H1 (cell line): Measurements from ENCODE around the gene PACS1. TPM values are rescaled to one million over a fixed set of nuclear protein-coding genes. Genes with fewer than 3 reads are reported as not detected.

Source experiments
- CTCF ChIA-PET: fragments of 300-600 bp; sonication (Branson Sonifier 250); formaldehyde crosslinking; loops from one replicate; lab custom pipeline; 2021; ENCODE audit not compliant: partially characterized antibody; lab: Charles Lee
- POLR2A ChIA-PET: fragments of 300-600 bp; sonication (Branson Sonifier 250); formaldehyde crosslinking; loops from one replicate; lab custom pipeline; 2021; ENCODE audit warnings: inconsistent platforms; ENCODE audit not compliant: partially characterized antibody; lab: Charles Lee
- DNase-seq, 2 experiments: peaks; one replicate each; pipeline versions ENCODE4 v3.0.0 to v3.0.0-alpha.2; 2010 to 2022; ENCODE audit warnings: low spot score in 2 of 2, low read depth in 1 of 2, mixed read lengths in 1 of 2
- FAIRE-seq: peaks from 2 replicates; lab custom pipeline; 2011; peaks lifted over from hg19 to GRCh38; lab: Jason Lieb, UNC
- H2AFZ ChIP-seq: 2 replicates; pipeline ENCODE4 v1.8.1; 2012; ENCODE audit warnings: low read length, inconsistent platforms
- H2AK5ac ChIP-seq: 2 replicates; pipeline ENCODE4 v1.6.1; 2013; ENCODE audit warnings: low read depth, low read length
- H2BK120ac ChIP-seq: replicated peaks from 2 replicates; pipeline ENCODE3; 2013; ENCODE audit warnings: low read depth, low read length, inconsistent platforms
- H2BK12ac ChIP-seq: 2 replicates; pipeline ENCODE4 v1.6.1; 2013; ENCODE audit warnings: low read depth, low read length
- H2BK15ac ChIP-seq: 2 replicates; pipeline ENCODE4 v1.6.1; 2013; ENCODE audit warnings: low read length
- H2BK20ac ChIP-seq: 2 replicates; pipeline ENCODE4 v1.6.1; 2013; ENCODE audit warnings: low read length
- H2BK5ac ChIP-seq: 2 replicates; pipeline ENCODE4 v1.6.1; 2013; ENCODE audit warnings: low read depth, low read length
- H3K14ac ChIP-seq: 2 replicates; pipeline ENCODE4 v1.6.1; 2013; ENCODE audit warnings: inconsistent platforms; ENCODE audit not compliant: insufficient read length
- H3K18ac ChIP-seq: 2 replicates; pipeline ENCODE4 v1.6.1; 2013; ENCODE audit warnings: low read length; ENCODE audit errors: extremely low read depth
- H3K23ac ChIP-seq: 2 replicates; pipeline ENCODE4 v1.6.1; 2013; ENCODE audit warnings: inconsistent platforms; ENCODE audit not compliant: insufficient read length
- H3K23me2 ChIP-seq: 2 replicates; pipeline ENCODE4 v1.6.1; 2013; ENCODE audit warnings: low read depth, low read length
- H3K27ac ChIP-seq: 2 replicates; pipeline ENCODE4 v1.6.1; 2011; ENCODE audit warnings: low read depth, low read length, inconsistent platforms
- H3K27me3 ChIP-seq, 4 experiments: replicated peaks in 1 of 4; 1 replicate in 1 of 4; 2 replicates in 3 of 4; pipeline versions ENCODE4 v1.6.1 to v1.8.1; 2011 to 2013; ENCODE audit warnings: low read length in 3 of 4, mild to moderate bottlenecking in 3 of 4, inconsistent platforms in 2 of 4, mixed read lengths in 2 of 4, moderate library complexity in 1 of 4; ENCODE audit not compliant: control insufficient read depth in 3 of 4, insufficient read depth in 3 of 4; ENCODE audit errors: extremely low read depth in 1 of 4
- H3K36me3 ChIP-seq, 4 experiments: 2 replicates each; pipeline versions ENCODE4 v1.6.1 to v1.8.1; 2011 to 2013; ENCODE audit warnings: mild to moderate bottlenecking in 4 of 4, low read length in 3 of 4, moderate library complexity in 2 of 4, control low read depth in 1 of 4, inconsistent platforms in 1 of 4; ENCODE audit not compliant: insufficient read depth in 4 of 4, control insufficient read depth in 2 of 4
- H3K4ac ChIP-seq: replicated peaks from 2 replicates; pipeline ENCODE3; 2013; ENCODE audit warnings: low read length, low read depth, mixed read lengths, inconsistent platforms; ENCODE audit not compliant: insufficient read length
- H3K4me1 ChIP-seq, 4 experiments: replicated peaks in 1 of 4; 1 replicate in 1 of 4; 2 replicates in 3 of 4; pipeline versions ENCODE4 v1.6.1 to v1.8.1; 2011 to 2013; ENCODE audit warnings: low read length in 3 of 4, inconsistent platforms in 2 of 4, mixed read lengths in 1 of 4; ENCODE audit not compliant: insufficient read depth in 4 of 4, control insufficient read depth in 3 of 4
- H3K4me2 ChIP-seq, 2 experiments: 2 replicates each; pipeline versions ENCODE4 v1.6.1 to v1.8.1; 2011 to 2013; ENCODE audit warnings: low read depth in 2 of 2, low read length in 2 of 2, control low read depth in 1 of 2, inconsistent platforms in 1 of 2, mild to moderate bottlenecking in 1 of 2; ENCODE audit not compliant: insufficient read depth in 1 of 2
- H3K4me3 ChIP-seq, 4 experiments: fragments of 200-600, 300-600 bp in 1 of 4; sonication (generic), shearing (Covaris generic), sonication (Bioruptor Twin) in 1 of 4; 2 replicates each; pipeline versions ENCODE4 v1.5.1 to v1.8.1; 2011 to 2016; ENCODE audit warnings: low read length in 4 of 4, low read depth in 3 of 4, control low read depth in 2 of 4, inconsistent platforms in 2 of 4, mild to moderate bottlenecking in 2 of 4, mixed read lengths in 1 of 4, moderate library complexity in 1 of 4; ENCODE audit not compliant: insufficient read depth in 2 of 4; ENCODE audit errors: extremely low read depth in 1 of 4
- H3K56ac ChIP-seq: replicated peaks from 2 replicates; pipeline ENCODE3; 2013; ENCODE audit warnings: low read depth, mild to moderate bottlenecking, mixed read lengths, low read length, inconsistent platforms; ENCODE audit not compliant: insufficient read length
- H3K79me1 ChIP-seq: 2 replicates; pipeline ENCODE4 v1.6.1; 2013; ENCODE audit warnings: low read depth, low read length, control low read depth
- H3K79me2 ChIP-seq, 2 experiments: 2 replicates each; pipeline versions ENCODE4 v1.6.1 to v1.8.1; 2012 to 2013; ENCODE audit warnings: low read length in 2 of 2, mild to moderate bottlenecking in 2 of 2, inconsistent platforms in 1 of 2; ENCODE audit not compliant: insufficient read depth in 2 of 2, control insufficient read depth in 1 of 2
- H3K9ac ChIP-seq, 4 experiments: replicated peaks in 1 of 4; 1 replicate in 1 of 4; 2 replicates in 3 of 4; pipeline versions ENCODE4 v1.6.1 to v1.8.1; 2011 to 2013; ENCODE audit warnings: low read depth in 3 of 4, low read length in 3 of 4, control low read depth in 2 of 4, mild to moderate bottlenecking in 2 of 4, moderate library complexity in 2 of 4, inconsistent platforms in 1 of 4; ENCODE audit errors: extremely low read depth in 1 of 4
- H3K9me3 ChIP-seq, 2 experiments: 2 replicates each; pipeline versions ENCODE4 v1.6.1 to v1.8.1; 2012 to 2013; ENCODE audit warnings: mild to moderate bottlenecking in 2 of 2, moderate library complexity in 2 of 2, control low read depth in 1 of 2, inconsistent platforms in 1 of 2, low read depth in 1 of 2, low read length in 1 of 2, mixed read lengths in 1 of 2; ENCODE audit not compliant: insufficient read depth in 2 of 2
- H4K20me1 ChIP-seq, 2 experiments: replicated peaks in 1 of 2; 2 replicates each; pipeline versions ENCODE3 to v1.8.1; 2011 to 2013; ENCODE audit warnings: inconsistent platforms in 2 of 2, low read length in 2 of 2, mild to moderate bottlenecking in 1 of 2; ENCODE audit not compliant: insufficient read depth in 2 of 2, control insufficient read depth in 1 of 2
- H4K5ac ChIP-seq: 2 replicates; pipeline ENCODE4 v1.6.1; 2013; ENCODE audit warnings: low read length, low read depth, mixed read lengths, inconsistent platforms; ENCODE audit not compliant: insufficient read length
- H4K8ac ChIP-seq: 2 replicates; pipeline ENCODE4 v1.8.0; 2013; ENCODE audit warnings: mild to moderate bottlenecking, moderate library complexity, low read length, inconsistent platforms; ENCODE audit not compliant: insufficient read depth; ENCODE audit errors: extremely low read depth
- H4K91ac ChIP-seq: replicated peaks from 2 replicates; pipeline ENCODE3; 2013; ENCODE audit warnings: low read length, mixed read lengths, inconsistent platforms; ENCODE audit not compliant: insufficient read length
- ATF3 ChIP-seq: IDR thresholded peaks from 2 replicates; pipeline ENCODE4 v1.6.1; 2011; ENCODE audit warnings: low read depth, mild to moderate bottlenecking, low read length; ENCODE audit not compliant: insufficient read depth
- CTCF ChIP-seq, 3 experiments: IDR thresholded peaks; 1 replicate in 2 of 3; 2 replicates in 1 of 3; pipeline versions ENCODE4 v1.5.1 to v1.6.1; 2011; ENCODE audit warnings: low read length in 3 of 3, mild to moderate bottlenecking in 3 of 3, inconsistent platforms in 2 of 3, low read depth in 1 of 3, moderate library complexity in 1 of 3; ENCODE audit not compliant: insufficient read depth in 1 of 3; ENCODE audit errors: control extremely low read depth in 1 of 3
- FOSL1 ChIP-seq: IDR thresholded peaks from 2 replicates; pipeline ENCODE4 v1.6.1; 2011; ENCODE audit warnings: mild to moderate bottlenecking, low read depth, low read length, moderate library complexity; ENCODE audit not compliant: insufficient read depth
- HDAC6 ChIP-seq: IDR thresholded peaks from one replicate; pipeline ENCODE4 v1.7.1; 2012; ENCODE audit warnings: low read depth, mild to moderate bottlenecking, inconsistent platforms, low read length, moderate library complexity
- KDM1A ChIP-seq: fragments of 200-600, 300-600 bp; sonication (generic); IDR thresholded peaks from 2 replicates; pipeline ENCODE4 v1.7.1; 2016; ENCODE audit warnings: mild to moderate bottlenecking, low read length, borderline replicate concordance
- KDM4A ChIP-seq: IDR thresholded peaks from one replicate; pipeline ENCODE4 v1.7.1; 2012; ENCODE audit warnings: low read depth, mild to moderate bottlenecking, moderate library complexity, low read length, inconsistent platforms; ENCODE audit not compliant: severe bottlenecking
- MAFK ChIP-seq: IDR thresholded peaks from 2 replicates; pipeline ENCODE4 v1.6.1; 2012; ENCODE audit warnings: low read depth, mild to moderate bottlenecking, improper control_type of control experiment, low read length
- NANOG ChIP-seq: IDR thresholded peaks from 2 replicates; pipeline ENCODE4 v1.6.1; 2011; ENCODE audit warnings: low read length, low read depth, mild to moderate bottlenecking, inconsistent platforms; ENCODE audit not compliant: insufficient read depth, poor library complexity, severe bottlenecking
- RAD21 ChIP-seq, 2 experiments: IDR thresholded peaks in 1 of 2; conservative IDR thresholded peaks in 1 of 2; 2 replicates each; pipeline ENCODE4 v1.6.1; 2011; ENCODE audit warnings: low read depth in 2 of 2, low read length in 2 of 2, improper control_type of control experiment in 1 of 2, inconsistent platforms in 1 of 2, mild to moderate bottlenecking in 1 of 2, moderate library complexity in 1 of 2
- YY1 ChIP-seq: IDR thresholded peaks from 2 replicates; pipeline ENCODE4 v1.6.1; 2011; ENCODE audit warnings: low read depth, mild to moderate bottlenecking, low read length
- WGBS, 2 experiments: shearing (Covaris generic) in 1 of 2; methylation state at CpG; one replicate each; pipeline versions ENCODE4 v1.1.6 to v1.1.7; 2013 to 2015; ENCODE audit warnings: low lambda C conversion rate in 2 of 2, mixed read lengths in 2 of 2, inconsistent platforms in 1 of 2, low coverage in 1 of 2, missing lambda C conversion rate in 1 of 2; ENCODE audit not compliant: insufficient replicate concordance in 2 of 2, insufficient coverage in 1 of 2, insufficient read length in 1 of 2; ENCODE audit errors: extremely low coverage in 1 of 2, missing lambda C conversion rate in 1 of 2; 5-methylcytosine and 5-hydroxymethylcytosine counted together
- polyA plus RNA-seq, 7 experiments: library from polyadenylated mRNA; depleted of rRNA in 3 of 7; stranded (reverse) in 5 of 7; unstranded in 2 of 7; fragments of >200 nt in 5 of 7; fragments of 200-250 nt in 2 of 7; gene quantifications; 1 replicate in 5 of 7; 2 replicates in 1 of 7; 4 replicates in 1 of 7; pipeline versions ENCODE4 v1.2.1 to v1.2.3, GENCODE V29; 2011 to 2013; ENCODE audit warnings: missing spikeins in 2 of 7, mixed read lengths in 2 of 7
- total RNA-seq: library from RNA; stranded (reverse); fragmentation: NEBNext Ultra II Directional; extraction: Animal tissue kit (Norgen Biotek cat#: 25700); gene quantifications from 2 replicates; pipeline ENCODE4 v1.2.1, GENCODE V29; 2021

Gene PACS1
- total and polyA plus RNA-seq, 2 of the 8 experiments (the other 6 are each of a cell fraction or from before 2014, with no cell fraction given), result 11.5 to 36.0 TPM

GRCh38 chr11:66176650-66177049, 106.6 kb downstream of the PACS1 start:
- no peak overlapping the region for H2BK5ac ChIP-seq
- no peak overlapping the region for H2AFZ ChIP-seq
- no peaks in the 10 kb centered on the region for H3K79me1 ChIP-seq
- peaks cover 0 to 1% of the 10 kb centered on the region in 2 experiments for H4K20me1 ChIP-seq
- no peaks in the 10 kb centered on the region for H3K27me3 ChIP-seq
- no peak overlapping the region for H2BK12ac ChIP-seq
- POLR2A ChIA-PET, result interaction anchor here (0.6 to 0.8 kb wide), 2 partner anchors 45 to 1143 kb away, joined by 3 to 4 read pairs; no protein-coding TSS in a partner anchor
- no peak overlapping the region for H4K91ac ChIP-seq
- no peak overlapping the region for H2AK5ac ChIP-seq
- no peak overlapping the region for H3K23ac ChIP-seq
- no peak overlapping the region for H3K27ac ChIP-seq
- no peaks in the 10 kb centered on the region for H3K4me1 ChIP-seq
- no peaks in the 10 kb centered on the region for H3K9me3 ChIP-seq
- H3K9ac ChIP-seq, result no peak overlapping the region
- no peak overlapping the region for H2BK20ac ChIP-seq
- H3K23me2 ChIP-seq, result no peaks in the 10 kb centered on the region
- no peak overlapping the region for H2BK15ac ChIP-seq
- no peak overlapping the region for H3K4ac ChIP-seq
- no peak for DNase-seq
- H3K56ac ChIP-seq, result no peak overlapping the region
- no peak overlapping the region for H3K4me3 ChIP-seq
- H3K14ac ChIP-seq, result no peak overlapping the region
- H3K79me2 ChIP-seq, result no peaks in the 10 kb centered on the region
- H3K4me2 ChIP-seq, result no peak overlapping the region
- no peak overlapping the region for H4K8ac ChIP-seq
- WGBS, 2 experiments, result 76% methylated on average over 7 of the region's 7 CpGs; no CpG with 5 or more reads in 1 of the 2 experiments
- no peak overlapping the region for H2BK120ac ChIP-seq
- FAIRE-seq, result no peak
- no peak overlapping the region for H4K5ac ChIP-seq
- no peak overlapping the region for H3K18ac ChIP-seq
- CTCF ChIA-PET, result interaction anchor here (0.9 to 1.6 kb wide), 3 partner anchors 17 to 152 kb away, joined by 3 to 4 read pairs (median 4); no protein-coding TSS in a partner anchor
- no peaks in the 10 kb centered on the region for H3K36me3 ChIP-seq
- TF ChIP-seq FOSL1 (no peak), KDM1A (no peak), ATF3 (no peak), NANOG (no peak), MAFK (no peak), HDAC6 (no peak), YY1 (no peak), CTCF (IDR thresholded peaks at IDR 0.05; ENCODE audit: control extremely low read depth in 1 of 3, insufficient read depth in 1 of 3, low read depth in 1 of 3, low read length in 3 of 3) (no peak), KDM4A (no peak), RAD21 (IDR thresholded peaks at IDR 0.05 in 1 of 2, conservative IDR thresholded peaks at IDR 0.05 in 1 of 2; ENCODE audit: low read depth in 2 of 2, low read length in 2 of 2) (no peak)
